ENCODE data around the gene MRPS22. TPM values are rescaled to one million over a fixed set of nuclear protein-coding genes. Genes with fewer than 3 reads are reported as not detected.

Gene MRPS22
- total RNA-seq, 4 donors from 2014 or later = 39.5 to 53.3 (median 47.0) TPM

- no peak for TF ChIP-seq POLR2A (IDR thresholded peaks at IDR 0.05)
- TF ChIP-seq, protein P1, sequence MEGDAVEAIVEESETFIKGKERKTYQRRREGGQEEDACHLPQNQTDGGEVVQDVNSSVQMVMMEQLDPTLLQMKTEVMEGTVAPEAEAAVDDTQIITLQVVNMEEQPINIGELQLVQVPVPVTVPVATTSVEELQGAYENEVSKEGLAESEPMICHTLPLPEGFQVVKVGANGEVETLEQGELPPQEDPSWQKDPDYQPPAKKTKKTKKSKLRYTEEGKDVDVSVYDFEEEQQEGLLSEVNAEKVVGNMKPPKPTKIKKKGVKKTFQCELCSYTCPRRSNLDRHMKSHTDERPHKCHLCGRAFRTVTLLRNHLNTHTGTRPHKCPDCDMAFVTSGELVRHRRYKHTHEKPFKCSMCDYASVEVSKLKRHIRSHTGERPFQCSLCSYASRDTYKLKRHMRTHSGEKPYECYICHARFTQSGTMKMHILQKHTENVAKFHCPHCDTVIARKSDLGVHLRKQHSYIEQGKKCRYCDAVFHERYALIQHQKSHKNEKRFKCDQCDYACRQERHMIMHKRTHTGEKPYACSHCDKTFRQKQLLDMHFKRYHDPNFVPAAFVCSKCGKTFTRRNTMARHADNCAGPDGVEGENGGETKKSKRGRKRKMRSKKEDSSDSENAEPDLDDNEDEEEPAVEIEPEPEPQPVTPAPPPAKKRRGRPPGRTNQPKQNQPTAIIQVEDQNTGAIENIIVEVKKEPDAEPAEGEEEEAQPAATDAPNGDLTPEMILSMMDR (IDR thresholded peaks at IDR 0.05) = no peak
- WGBS, 2 donors = 63 to 66% methylated on average over 3 of the region's 3 CpGs
- intact Hi-C loops (cut with DNase I; ENCODE audit: low total_unique reads) = no loop called here
- no peak for DNase-seq (ENCODE audit: low spot score in 2 of 2)
- H3K4me3 ChIP-seq (ENCODE audit: low read depth, poor library complexity, severe bottlenecking) = no peak overlapping the region
Measured at GRCh38 chr3:139358841-139359562, 15.2 kb downstream of the MRPS22 start.

- 90% methylated on average over 2 of the region's 2 CpGs for WGBS, 2 donors
- DNase-seq (ENCODE audit: low spot score in 2 of 2) = no peak
- H3K4me3 ChIP-seq (ENCODE audit: low read depth, poor library complexity, severe bottlenecking) = no peak overlapping the region
- TF ChIP-seq, protein P1 (IDR thresholded peaks at IDR 0.05) = no peak
- no peak for TF ChIP-seq POLR2A (IDR thresholded peaks at IDR 0.05)
- intact Hi-C loops (cut with DNase I; ENCODE audit: low total_unique reads) = no loop called here
Measured at GRCh38 chr3:139361276-139361675, 17.5 kb downstream of the MRPS22 start.

DNA sequence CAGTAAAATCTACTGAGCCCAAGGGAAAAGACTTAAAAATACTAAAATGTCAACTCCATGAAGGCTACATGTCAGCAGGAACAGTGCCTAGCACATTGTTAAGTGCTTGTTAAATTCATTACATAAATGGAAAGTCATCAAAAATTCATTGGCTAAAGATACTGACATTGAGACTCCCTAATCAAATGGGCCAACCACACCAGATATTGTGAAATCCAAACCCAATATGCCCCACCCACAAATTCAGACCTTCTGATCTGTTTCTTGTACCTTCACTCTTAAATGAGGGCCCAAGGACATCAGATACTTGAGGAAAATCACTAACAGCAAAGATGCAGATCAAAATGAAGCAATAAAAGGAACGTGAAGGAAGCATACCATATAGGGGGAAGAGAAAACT lies 20.7 kb downstream of the MRPS22 start:
- DNase-seq (ENCODE audit: low spot score in 2 of 2) = no peak
- WGBS, 2 donors = 96 to 97% methylated on average over 1 of the region's 1 CpG
- TF ChIP-seq, protein P1 (IDR thresholded peaks at IDR 0.05) = no peak
- no peak for TF ChIP-seq POLR2A (IDR thresholded peaks at IDR 0.05)
- H3K4me3 ChIP-seq (ENCODE audit: low read depth, poor library complexity, severe bottlenecking) = no peak overlapping the region
- intact Hi-C loops (cut with DNase I; ENCODE audit: low total_unique reads) = no loop called here

GRCh38 chr3:139374099-139374498 lies 30.3 kb downstream of the MRPS22 start:
- intact Hi-C loops (cut with DNase I; ENCODE audit: low total_unique reads) = no loop called here
- H3K4me3 ChIP-seq (ENCODE audit: low read depth, poor library complexity, severe bottlenecking) = no peak overlapping the region
- TF ChIP-seq POLR2A (IDR thresholded peaks at IDR 0.05) = no peak
- TF ChIP-seq, protein P1 (IDR thresholded peaks at IDR 0.05) = no peak
- 77 to 86% methylated on average over 2 of the region's 2 CpGs for WGBS, 2 donors
- DNase-seq (ENCODE audit: low spot score in 2 of 2) = no peak

GRCh38 chr3:139377378-139377777 lies 33.6 kb downstream of the MRPS22 start:
- H3K4me3 ChIP-seq (ENCODE audit: low read depth, poor library complexity, severe bottlenecking) = no peak overlapping the region
- no peak for TF ChIP-seq POLR2A (IDR thresholded peaks at IDR 0.05)
- TF ChIP-seq, protein P1 (IDR thresholded peaks at IDR 0.05) = no peak
- intact Hi-C loops (cut with DNase I; ENCODE audit: low total_unique reads) = no loop called here
- WGBS, 2 donors = 94 to 96% methylated on average over 3 of the region's 3 CpGs
- no peak for DNase-seq (ENCODE audit: low spot score in 2 of 2)

Data from lower leg skin (tissue), 4 donors.